OCI-LY1 (cell line): Measurements from ENCODE around the gene IL1RAPL1.

Source experiments
- H2AFZ ChIP-seq: fragments of 200-600 bp; sonication (generic), shearing (Covaris generic); 2 replicates; pipeline ENCODE4 v1.6.0; 2014; ENCODE audit warnings: antibody characterized with exemption, mild to moderate bottlenecking, low read length
- H3F3A ChIP-seq: fragments of 200-600 bp; sonication (generic), shearing (Covaris generic); 2 replicates; pipeline ENCODE4 v1.6.0; 2014; ENCODE audit warnings: mild to moderate bottlenecking, antibody characterized with exemption, low read length, moderate library complexity; ENCODE audit not compliant: insufficient read depth
- H3K27ac ChIP-seq: fragments of 200-600 bp; sonication (generic); 2 replicates; pipeline ENCODE4 v1.5.1; 2014; ENCODE audit warnings: low read length, mixed run types, mild to moderate bottlenecking, low read depth; ENCODE audit not compliant: poor library complexity, severe bottlenecking
- H3K27me3 ChIP-seq: fragments of 200-600 bp; sonication (generic); 2 replicates; pipeline ENCODE4 v1.6.0; 2014; ENCODE audit warnings: antibody characterized with exemption, mild to moderate bottlenecking, low read length, moderate library complexity; ENCODE audit not compliant: insufficient read depth
- H3K36me3 ChIP-seq: fragments of 200-600 bp; sonication (generic); 2 replicates; pipeline ENCODE4 v1.6.1; 2014; ENCODE audit warnings: mild to moderate bottlenecking, antibody characterized with exemption, low read length, moderate library complexity, mixed read lengths; ENCODE audit not compliant: insufficient read depth
- H3K4me1 ChIP-seq: fragments of 200-600 bp; sonication (generic); 2 replicates; pipeline ENCODE4 v1.5.1; 2014; ENCODE audit warnings: mild to moderate bottlenecking, low read length, moderate library complexity; ENCODE audit not compliant: insufficient read depth, severe bottlenecking
- H3K4me2 ChIP-seq: fragments of 200-600 bp; sonication (generic), shearing (Covaris generic); 2 replicates; pipeline ENCODE4 v1.6.1; 2014; ENCODE audit warnings: low read length
- H3K4me3 ChIP-seq: fragments of 200-600 bp; sonication (generic); 2 replicates; pipeline ENCODE4 v1.5.1; 2014; ENCODE audit warnings: low read length, low read depth, mild to moderate bottlenecking, mixed read lengths; ENCODE audit not compliant: poor library complexity, severe bottlenecking
- H3K79me2 ChIP-seq: fragments of 200-600 bp; shearing (Covaris generic); 2 replicates; pipeline ENCODE4 v1.6.1; 2016; ENCODE audit warnings: mixed run types, low read length, mixed read lengths; ENCODE audit not compliant: insufficient read depth
- H3K9ac ChIP-seq: fragments of 200-600 bp; sonication (generic), shearing (Covaris generic); 2 replicates; pipeline ENCODE4 v1.6.1; 2014; ENCODE audit warnings: mild to moderate bottlenecking, low read length, mixed read lengths
- H3K9me2 ChIP-seq: fragments of 200-600 bp; sonication (generic), shearing (Covaris generic); 2 replicates; pipeline ENCODE4 v1.6.1; 2014; ENCODE audit warnings: low read depth, mild to moderate bottlenecking, low read length, mixed read lengths
- H3K9me3 ChIP-seq: fragments of 200-600 bp; shearing (Covaris generic); 2 replicates; pipeline ENCODE4 v1.6.1; 2014; ENCODE audit warnings: low read length, mixed read lengths
- H4K20me1 ChIP-seq: fragments of 200-600 bp; sonication (generic), shearing (Covaris generic); 2 replicates; pipeline ENCODE4 v1.6.0; 2016; ENCODE audit warnings: mild to moderate bottlenecking, low read length; ENCODE audit not compliant: insufficient read depth
- EZH2 ChIP-seq: fragments of 200-600 bp; sonication (generic), shearing (Covaris generic); IDR thresholded peaks from 2 replicates; pipeline ENCODE4 v1.8.0; 2017; ENCODE audit warnings: borderline replicate concordance, mixed run types, mild to moderate bottlenecking, antibody characterized with exemption, low read length, moderate library complexity, mixed read lengths
- TF ChIP-seq, protein P1 (sequence below): fragments of 200-600 bp; sonication (generic), shearing (Covaris generic); IDR thresholded peaks from 2 replicates; pipeline ENCODE4 v1.5.1; 2017; ENCODE audit warnings: mild to moderate bottlenecking, antibody characterized with exemption, low read length, moderate library complexity, mixed read lengths

IL1RAPL1 gene

DNA sequence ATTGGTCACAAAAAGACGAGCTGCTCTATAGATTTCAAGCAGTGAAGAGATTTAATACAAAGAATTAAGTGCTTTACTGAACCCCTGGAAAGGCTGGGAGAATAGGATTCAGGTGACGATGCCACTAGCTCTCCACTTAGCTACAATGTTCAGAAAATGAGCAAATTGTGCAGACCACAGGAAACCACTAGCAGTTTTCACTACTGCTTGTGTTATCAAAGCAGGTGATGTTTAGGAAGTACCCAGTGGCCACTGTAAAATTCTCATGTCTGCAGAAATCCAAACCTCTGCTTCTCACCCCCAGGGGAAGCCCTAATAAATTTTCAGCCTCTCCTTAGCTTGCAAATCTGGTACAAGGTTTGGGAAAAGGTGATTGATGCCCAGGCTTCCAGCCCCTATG is 165.1 kb downstream of the IL1RAPL1 start:
- no peaks in the 10 kb centered on the region for H3K27me3 ChIP-seq
- H3K9ac ChIP-seq: no peak overlapping the region
- H3F3A ChIP-seq: no peaks in the 10 kb centered on the region
- no peaks in the 10 kb centered on the region for H3K4me1 ChIP-seq
- no peaks in the 10 kb centered on the region for H3K9me2 ChIP-seq
- no peak overlapping the region for H3K27ac ChIP-seq
- H3K4me3 ChIP-seq: no peak overlapping the region
- H4K20me1 ChIP-seq: no peaks in the 10 kb centered on the region
- TF ChIP-seq, protein P1, sequence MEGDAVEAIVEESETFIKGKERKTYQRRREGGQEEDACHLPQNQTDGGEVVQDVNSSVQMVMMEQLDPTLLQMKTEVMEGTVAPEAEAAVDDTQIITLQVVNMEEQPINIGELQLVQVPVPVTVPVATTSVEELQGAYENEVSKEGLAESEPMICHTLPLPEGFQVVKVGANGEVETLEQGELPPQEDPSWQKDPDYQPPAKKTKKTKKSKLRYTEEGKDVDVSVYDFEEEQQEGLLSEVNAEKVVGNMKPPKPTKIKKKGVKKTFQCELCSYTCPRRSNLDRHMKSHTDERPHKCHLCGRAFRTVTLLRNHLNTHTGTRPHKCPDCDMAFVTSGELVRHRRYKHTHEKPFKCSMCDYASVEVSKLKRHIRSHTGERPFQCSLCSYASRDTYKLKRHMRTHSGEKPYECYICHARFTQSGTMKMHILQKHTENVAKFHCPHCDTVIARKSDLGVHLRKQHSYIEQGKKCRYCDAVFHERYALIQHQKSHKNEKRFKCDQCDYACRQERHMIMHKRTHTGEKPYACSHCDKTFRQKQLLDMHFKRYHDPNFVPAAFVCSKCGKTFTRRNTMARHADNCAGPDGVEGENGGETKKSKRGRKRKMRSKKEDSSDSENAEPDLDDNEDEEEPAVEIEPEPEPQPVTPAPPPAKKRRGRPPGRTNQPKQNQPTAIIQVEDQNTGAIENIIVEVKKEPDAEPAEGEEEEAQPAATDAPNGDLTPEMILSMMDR: no peak
- TF ChIP-seq EZH2: no peak
- H3K79me2 ChIP-seq: no peaks in the 10 kb centered on the region
- no peak overlapping the region for H2AFZ ChIP-seq
- H3K36me3 ChIP-seq: no peaks in the 10 kb centered on the region
- H3K4me2 ChIP-seq: no peak overlapping the region
- H3K9me3 ChIP-seq: no peaks in the 10 kb centered on the region

DNA sequence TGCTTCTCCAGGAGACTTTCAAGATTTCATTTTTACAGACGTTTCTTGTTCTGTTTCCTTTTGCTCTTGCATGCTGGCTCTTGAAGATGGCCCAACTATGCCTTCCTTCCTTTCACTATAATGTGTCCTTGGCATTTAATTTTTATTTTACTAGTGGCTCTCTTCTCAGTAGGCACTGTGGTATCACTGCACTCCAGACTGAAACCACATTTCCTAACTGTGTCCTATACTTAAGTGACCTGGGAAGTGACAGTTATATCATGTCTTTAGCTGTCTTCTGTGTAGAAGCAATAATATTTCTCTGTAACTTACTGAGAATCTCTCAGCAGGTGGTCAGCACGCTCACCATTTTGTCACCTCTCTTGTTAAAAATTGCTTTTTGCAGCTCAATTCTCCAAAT is 168.9 kb downstream of the IL1RAPL1 start:
- H3K27me3 ChIP-seq: no peaks in the 10 kb centered on the region
- H3K4me3 ChIP-seq: no peak overlapping the region
- H2AFZ ChIP-seq: no peak overlapping the region
- H3K27ac ChIP-seq: no peak overlapping the region
- H3K36me3 ChIP-seq: no peaks in the 10 kb centered on the region
- no peaks in the 10 kb centered on the region for H3K79me2 ChIP-seq
- H3K9me3 ChIP-seq: no peaks in the 10 kb centered on the region
- TF ChIP-seq, protein P1: no peak
- TF ChIP-seq EZH2: no peak
- H3F3A ChIP-seq: no peaks in the 10 kb centered on the region
- no peak overlapping the region for H3K4me2 ChIP-seq
- no peaks in the 10 kb centered on the region for H3K4me1 ChIP-seq
- no peaks in the 10 kb centered on the region for H4K20me1 ChIP-seq
- no peaks in the 10 kb centered on the region for H3K9me2 ChIP-seq
- H3K9ac ChIP-seq: no peak overlapping the region

- TF ChIP-seq EZH2: no peak
- TF ChIP-seq, protein P1: no peak
- no peak overlapping the region for H3K9ac ChIP-seq
- no peak overlapping the region for H3K4me3 ChIP-seq
- H3K9me3 ChIP-seq: no peaks in the 10 kb centered on the region
- H3K9me2 ChIP-seq: no peaks in the 10 kb centered on the region
- no peaks in the 10 kb centered on the region for H3K4me1 ChIP-seq
- H3K79me2 ChIP-seq: no peaks in the 10 kb centered on the region
- no peaks in the 10 kb centered on the region for H4K20me1 ChIP-seq
- H3K36me3 ChIP-seq: no peaks in the 10 kb centered on the region
- no peaks in the 10 kb centered on the region for H3F3A ChIP-seq
- no peak overlapping the region for H3K27ac ChIP-seq
- no peaks in the 10 kb centered on the region for H3K27me3 ChIP-seq
- H2AFZ ChIP-seq: no peak overlapping the region
- H3K4me2 ChIP-seq: no peak overlapping the region
Measured at GRCh38 chrX:28756647-28757046, 169.4 kb downstream of the IL1RAPL1 start.
